Measurements from ENCODE around the gene CSNK2A1.

Gene CSNK2A1

GRCh38 chr20:475463-476357 is 67.9 kb downstream of the CSNK2A1 start:
- DNase-seq (ENCODE audit: insufficient read length, low spot score) (no peak), FAIRE-seq (no peak)
- TF ChIP-seq CTCF (IDR thresholded peaks at IDR 0.05; ENCODE audit: insufficient read depth, missing control alignments) = no peak

GRCh38 chr20:474581-474980 is 69.0 kb downstream of the CSNK2A1 start:
- no peak for TF ChIP-seq CTCF (IDR thresholded peaks at IDR 0.05; ENCODE audit: insufficient read depth, missing control alignments)
- no peak for FAIRE-seq
- no peak for DNase-seq (ENCODE audit: insufficient read length, low spot score)

- DNase-seq (ENCODE audit: insufficient read length, low spot score) (no peak), FAIRE-seq (no peak)
- TF ChIP-seq CTCF (IDR thresholded peaks at IDR 0.05; ENCODE audit: insufficient read depth, missing control alignments) = no peak
Observed at GRCh38 chr20:472889-473292, 70.7 kb downstream of the CSNK2A1 start.

- DNase-seq (ENCODE audit: insufficient read length, low spot score) (no peak), FAIRE-seq (no peak)
- TF ChIP-seq CTCF (IDR thresholded peaks at IDR 0.05; ENCODE audit: insufficient read depth, missing control alignments) = no peak
Observed at GRCh38 chr20:472137-472846, 71.3 kb downstream of the CSNK2A1 start.

GRCh38 chr20:469746-470490 is 73.7 kb downstream of the CSNK2A1 start:
- no peak for DNase-seq (ENCODE audit: insufficient read length, low spot score)
- no peak for FAIRE-seq
- no peak for TF ChIP-seq CTCF (IDR thresholded peaks at IDR 0.05; ENCODE audit: insufficient read depth, missing control alignments)

GRCh38 chr20:467755-468154 is 75.8 kb downstream of the CSNK2A1 start:
- TF ChIP-seq CTCF (IDR thresholded peaks at IDR 0.05; ENCODE audit: insufficient read depth, missing control alignments) = no peak
- FAIRE-seq (no peak), DNase-seq (ENCODE audit: insufficient read length, low spot score) (no peak)

Measured in D721Med (cell line).